WTC11 (cell line): ENCODE data around the gene CYBA.
A peak's percentile ranks its signal among the peaks of the same experiment; 100 is the strongest.

Source experiments
- ATF2 ChIP-seq: sonication (generic); formaldehyde crosslinking; IDR thresholded peaks from 2 replicates; pipeline ENCODE4 v1.8.1; 2022; ENCODE audit warnings: low read depth, missing genetic modification reagents, borderline replicate concordance
- CREM ChIP-seq: sonication (generic); formaldehyde crosslinking; IDR thresholded peaks from 2 replicates; pipeline ENCODE4 v1.8.1; 2022; ENCODE audit warnings: mild to moderate bottlenecking, missing genetic modification reagents, moderate library complexity
- CTCF ChIP-seq: fragments of 200-600 bp; IDR thresholded peaks from 2 replicates; pipeline ENCODE4 v1.8.0; 2022; ENCODE audit warnings: antibody characterized with exemption
- JUN ChIP-seq: sonication (generic); formaldehyde crosslinking; IDR thresholded peaks from 2 replicates; pipeline ENCODE4 v1.8.0; 2023; ENCODE audit warnings: mild to moderate bottlenecking, missing genetic modification reagents
- MAX ChIP-seq: sonication (generic); formaldehyde crosslinking; IDR thresholded peaks from 2 replicates; pipeline ENCODE4 v1.8.0; 2022; ENCODE audit warnings: mild to moderate bottlenecking, missing genetic modification reagents
- NR2C2 ChIP-seq: sonication (generic); formaldehyde crosslinking; IDR thresholded peaks from 2 replicates; pipeline ENCODE4 v1.8.0; 2022; ENCODE audit warnings: mild to moderate bottlenecking, missing genetic modification reagents
- USF1 ChIP-seq: sonication (generic); formaldehyde crosslinking; IDR thresholded peaks from 2 replicates; pipeline ENCODE4 v1.8.0; 2022; ENCODE audit warnings: mild to moderate bottlenecking, missing genetic modification reagents

GRCh38 chr16:88639231-88640038, 11.4 kb downstream of the CYBA start:
- TF ChIP-seq USF1 (CRISPR knock-in tag) = no peak
- no peak for TF ChIP-seq JUN (CRISPR knock-in tag)
- TF ChIP-seq CTCF = no peak
- peak; percentile 53 for TF ChIP-seq MAX (CRISPR knock-in tag)
- no peak for TF ChIP-seq ATF2 (CRISPR knock-in tag)
- no peak for TF ChIP-seq CREM
- TF ChIP-seq NR2C2 (CRISPR knock-in tag) = no peak
